ENCODE data around the gene RETREG2.

RETREG2 gene

DNA sequence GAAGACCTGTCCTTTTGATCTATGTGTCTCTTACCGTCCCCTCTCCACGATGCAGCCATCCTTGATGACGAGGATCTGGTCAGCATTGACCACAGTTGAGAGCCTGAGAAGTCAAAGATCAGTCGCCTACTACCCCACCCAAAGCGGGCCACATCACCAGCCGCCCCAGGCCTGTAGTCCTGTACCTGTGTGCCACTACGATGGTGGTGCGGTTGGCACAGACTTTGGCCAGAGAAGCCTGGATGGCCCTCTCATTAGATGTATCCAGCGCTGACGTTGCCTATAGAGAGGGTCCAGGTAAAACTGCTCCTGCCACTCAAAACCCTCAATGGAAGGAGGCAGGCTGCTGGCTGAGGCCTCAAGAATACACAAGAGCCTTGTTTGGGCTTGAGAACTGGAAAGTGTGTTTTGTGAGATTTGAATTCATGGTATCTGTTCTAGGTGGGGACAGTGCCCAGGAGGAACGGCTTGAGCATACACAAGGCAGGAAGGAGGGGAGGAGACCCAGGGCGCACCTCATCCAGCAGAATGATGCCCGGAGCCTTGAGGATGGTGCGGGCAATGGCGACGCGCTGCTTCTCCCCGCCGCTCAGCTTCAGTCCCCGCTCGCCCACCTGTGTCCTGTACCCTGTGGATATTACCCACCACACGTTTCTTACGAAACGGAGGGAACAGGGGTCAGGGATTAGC lies 32.3 kb downstream of the RETREG2 start:
- H3K36me3 ChIP-seq (ENCODE audit: control insufficient read depth, insufficient read depth, low read length, severe bottlenecking), result peaks cover 62% of the 10 kb centered on the region

DNA sequence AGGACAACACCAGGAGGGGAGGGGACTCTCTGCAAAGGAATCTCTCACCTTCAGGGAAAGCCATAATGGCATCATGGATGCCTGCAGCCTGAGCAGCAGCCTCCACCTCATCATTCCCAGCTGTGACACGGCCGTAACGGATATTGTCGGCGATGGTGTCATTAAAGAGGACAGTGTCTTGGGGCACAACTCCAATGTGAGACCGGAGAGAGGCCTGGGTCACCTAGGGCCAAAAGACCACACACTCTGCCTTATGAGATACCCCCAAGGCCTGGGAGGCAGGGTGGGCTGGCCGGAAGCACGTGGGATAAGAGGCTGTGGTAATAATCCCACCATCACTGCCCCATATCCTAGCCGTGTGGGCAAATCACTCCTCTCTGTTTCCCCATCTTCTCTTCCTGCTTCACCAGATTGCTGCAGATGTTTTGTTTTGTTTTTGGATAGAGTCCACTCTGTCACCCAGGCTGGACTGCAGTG lies 32.8 kb downstream of the RETREG2 start:
- Histone ChIP-seq H3K4me1 (ENCODE audit: control insufficient read depth, insufficient read depth, low read length) (peaks cover 17% of the 10 kb centered on the region), H3K9ac (ENCODE audit: low read length) (no peak overlapping the region), H3K36me3 (ENCODE audit: control insufficient read depth, insufficient read depth, low read length, severe bottlenecking) (peaks cover 63% of the 10 kb centered on the region), H3K27me3 (replicated peaks; ENCODE audit: control insufficient read depth, insufficient read depth, low read length) (no peaks in the 10 kb centered on the region), H3K4me3 (ENCODE audit: low read length) (no peak overlapping the region), H3K9me3 (ENCODE audit: control insufficient read depth, low read length) (no peaks in the 10 kb centered on the region)
- no peak for DNase-seq (ENCODE audit: low read depth)

More for the DNA sequence above, 32.3 kb downstream of the RETREG2 start:
- Histone ChIP-seq H3K4me1 (ENCODE audit: control insufficient read depth, insufficient read depth, low read length) (peaks cover 17% of the 10 kb centered on the region), H3K9me3 (ENCODE audit: control insufficient read depth, low read length) (no peaks in the 10 kb centered on the region), H3K9ac (ENCODE audit: low read length) (peak overlapping the region; percentile 3), H3K27me3 (replicated peaks; ENCODE audit: control insufficient read depth, insufficient read depth, low read length) (no peaks in the 10 kb centered on the region), H3K4me3 (ENCODE audit: low read length) (no peak overlapping the region)
- no peak for DNase-seq (ENCODE audit: low read depth)

DNA sequence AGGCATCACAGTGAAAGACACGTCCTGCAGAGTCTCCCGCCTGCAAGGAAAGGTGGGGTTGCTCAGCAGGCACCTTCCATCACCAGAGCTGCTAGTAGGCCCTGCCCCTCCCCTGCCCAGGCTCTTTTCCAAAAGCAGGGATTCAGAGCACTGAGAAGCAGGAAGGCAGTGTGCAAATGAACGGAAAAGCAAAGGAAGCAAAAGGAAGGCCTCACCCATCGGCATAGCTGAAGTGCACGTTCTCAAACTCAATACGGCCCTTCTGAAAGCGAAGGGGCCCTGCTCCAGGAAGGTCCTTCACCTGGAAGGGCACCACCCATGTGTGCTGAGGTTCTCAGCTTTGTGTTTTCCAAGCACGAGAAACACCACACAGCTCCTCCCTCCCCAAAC lies 34.9 kb downstream of the RETREG2 start:
- H3K4me1 ChIP-seq (ENCODE audit: control insufficient read depth, insufficient read depth, low read length), result peaks cover 17% of the 10 kb centered on the region
- no peaks in the 10 kb centered on the region for H3K9me3 ChIP-seq (ENCODE audit: control insufficient read depth, low read length)
- H3K9ac ChIP-seq (ENCODE audit: low read length), result no peak overlapping the region
- DNase-seq (ENCODE audit: low read depth), result no peak
- H3K36me3 ChIP-seq (ENCODE audit: control insufficient read depth, insufficient read depth, low read length, severe bottlenecking), result peaks cover 66% of the 10 kb centered on the region
- H3K27me3 ChIP-seq (replicated peaks; ENCODE audit: control insufficient read depth, insufficient read depth, low read length), result no peaks in the 10 kb centered on the region
- no peak overlapping the region for H3K4me3 ChIP-seq (ENCODE audit: low read length)

DNA sequence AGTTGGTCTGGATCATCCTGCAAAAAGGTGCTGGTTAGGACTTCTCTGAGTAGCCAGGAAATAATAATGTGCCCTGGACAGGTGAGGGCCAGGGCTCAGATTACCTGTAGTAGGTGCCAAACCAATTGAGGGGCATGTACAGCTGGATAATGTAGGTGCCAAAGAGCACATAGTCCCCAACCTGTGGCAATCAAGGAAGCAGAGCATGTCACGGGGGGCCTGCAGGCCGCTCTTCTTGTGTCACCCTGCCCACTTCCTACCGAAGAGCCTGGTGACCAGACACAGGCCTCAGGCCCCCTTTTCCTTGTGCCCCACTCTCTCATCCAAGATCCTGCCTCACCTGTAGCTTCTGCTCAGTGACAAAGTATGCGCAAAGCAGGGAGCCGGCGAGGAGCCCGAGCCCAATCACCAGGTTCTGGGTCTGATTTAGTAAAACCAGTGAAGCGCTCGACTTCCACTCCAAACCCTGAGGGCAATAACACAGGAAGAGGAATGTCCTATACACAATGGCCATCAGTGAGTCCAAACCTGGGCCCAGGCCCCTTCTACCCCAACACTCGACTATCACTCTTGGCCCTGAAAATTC lies 35.5 kb downstream of the RETREG2 start:
- Histone ChIP-seq H3K9ac (ENCODE audit: low read length) (no peak overlapping the region), H3K27me3 (replicated peaks; ENCODE audit: control insufficient read depth, insufficient read depth, low read length) (no peaks in the 10 kb centered on the region), H3K36me3 (ENCODE audit: control insufficient read depth, insufficient read depth, low read length, severe bottlenecking) (peaks cover 61% of the 10 kb centered on the region), H3K4me3 (ENCODE audit: low read length) (no peak overlapping the region), H3K4me1 (ENCODE audit: control insufficient read depth, insufficient read depth, low read length) (peaks cover 17% of the 10 kb centered on the region), H3K9me3 (ENCODE audit: control insufficient read depth, low read length) (no peaks in the 10 kb centered on the region)
- DNase-seq (ENCODE audit: low read depth), result no peak

DNA sequence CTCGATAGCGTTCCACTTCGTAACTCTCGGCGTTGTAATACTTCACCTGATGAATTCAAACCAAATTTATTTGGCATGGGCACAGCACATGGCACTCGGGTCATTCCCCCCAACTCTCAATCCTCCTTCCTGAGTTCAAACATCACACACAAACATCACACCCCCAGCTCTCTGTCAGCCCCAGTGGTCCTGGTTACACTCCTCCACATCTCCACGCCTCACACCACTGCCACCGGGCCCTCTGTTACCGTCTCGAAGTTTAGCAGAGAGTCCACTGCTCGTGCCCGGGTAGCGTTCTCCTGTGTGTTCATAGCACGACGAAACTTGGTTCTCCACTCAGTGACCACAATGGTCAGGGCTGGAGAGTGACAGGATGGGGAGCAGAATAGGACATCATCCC lies 36.1 kb downstream of the RETREG2 start:
- peaks cover 60% of the 10 kb centered on the region for H3K36me3 ChIP-seq (ENCODE audit: control insufficient read depth, insufficient read depth, low read length, severe bottlenecking)
- peaks cover 21% of the 10 kb centered on the region for H3K4me1 ChIP-seq (ENCODE audit: control insufficient read depth, insufficient read depth, low read length)
- H3K4me3 ChIP-seq (ENCODE audit: low read length), result no peak overlapping the region
- no peaks in the 10 kb centered on the region for H3K9me3 ChIP-seq (ENCODE audit: control insufficient read depth, low read length)
- H3K9ac ChIP-seq (ENCODE audit: low read length), result no peak overlapping the region
- no peaks in the 10 kb centered on the region for H3K27me3 ChIP-seq (replicated peaks; ENCODE audit: control insufficient read depth, insufficient read depth, low read length)
- no peak for DNase-seq (ENCODE audit: low read depth)

DNA sequence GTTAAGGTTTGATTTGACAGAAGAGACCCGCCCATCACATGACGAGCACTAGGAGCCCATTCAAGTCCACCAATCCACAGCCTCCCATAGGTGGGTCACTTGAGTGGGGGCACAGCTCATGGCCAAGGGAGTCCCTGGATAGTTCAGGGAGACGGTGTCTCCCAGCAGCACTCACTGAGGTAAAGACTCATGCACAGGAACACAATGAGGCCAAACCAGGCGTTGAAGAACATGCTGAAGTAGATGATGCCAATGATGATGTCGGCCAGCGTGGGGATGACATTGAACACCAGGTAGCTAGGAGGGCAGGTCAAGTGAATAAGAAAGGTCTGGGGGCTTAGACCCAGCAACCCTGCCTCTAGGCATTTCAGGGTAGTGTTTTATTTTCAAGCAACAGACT lies 36.7 kb downstream of the RETREG2 start:
- no peak overlapping the region for H3K9ac ChIP-seq (ENCODE audit: low read length)
- H3K4me1 ChIP-seq (ENCODE audit: control insufficient read depth, insufficient read depth, low read length), result peaks cover 27% of the 10 kb centered on the region
- H3K27me3 ChIP-seq (replicated peaks; ENCODE audit: control insufficient read depth, insufficient read depth, low read length), result no peaks in the 10 kb centered on the region
- DNase-seq (ENCODE audit: low read depth), result no peak
- peaks cover 56% of the 10 kb centered on the region for H3K36me3 ChIP-seq (ENCODE audit: control insufficient read depth, insufficient read depth, low read length, severe bottlenecking)
- no peaks in the 10 kb centered on the region for H3K9me3 ChIP-seq (ENCODE audit: control insufficient read depth, low read length)
- H3K4me3 ChIP-seq (ENCODE audit: low read length), result no peak overlapping the region

DNA sequence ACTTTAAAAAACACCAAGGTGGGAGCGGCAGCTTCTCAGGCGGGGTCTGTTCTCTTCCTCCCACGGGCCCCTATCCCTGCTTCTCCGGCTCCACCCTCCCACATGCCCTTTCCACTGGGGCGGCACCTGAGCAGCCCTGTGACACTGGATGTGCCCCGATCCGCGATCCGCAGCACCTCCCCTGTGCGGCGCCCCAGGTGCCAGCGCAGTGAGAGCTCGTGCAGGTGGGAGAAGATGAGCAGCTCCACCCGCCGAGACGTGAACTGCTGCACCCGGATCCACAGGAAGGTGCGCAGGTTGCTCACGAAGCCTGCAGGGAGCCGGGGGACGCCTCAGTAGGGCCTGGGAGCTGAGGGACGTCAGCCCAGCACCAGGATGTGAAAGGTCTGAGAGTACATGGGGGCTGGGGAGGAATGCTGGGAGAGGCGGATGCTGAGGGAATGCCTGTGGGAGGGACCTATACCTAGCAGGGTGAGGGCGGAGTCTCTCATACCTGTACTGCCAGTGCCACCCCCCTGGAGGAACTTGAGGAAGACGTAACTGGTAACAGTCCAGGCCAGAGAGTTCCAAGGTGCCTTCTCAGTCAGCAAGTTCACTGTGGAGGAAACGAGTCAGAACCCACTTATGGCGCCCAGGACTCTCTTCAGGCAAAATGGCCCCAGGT lies 37.9 kb downstream of the RETREG2 start:
- no peak for DNase-seq (ENCODE audit: low read depth)
- Histone ChIP-seq H3K9me3 (ENCODE audit: control insufficient read depth, low read length) (no peaks in the 10 kb centered on the region), H3K9ac (ENCODE audit: low read length) (peak overlapping the region; percentile 12), H3K36me3 (ENCODE audit: control insufficient read depth, insufficient read depth, low read length, severe bottlenecking) (peaks cover 56% of the 10 kb centered on the region), H3K4me1 (ENCODE audit: control insufficient read depth, insufficient read depth, low read length) (peaks cover 28% of the 10 kb centered on the region), H3K27me3 (replicated peaks; ENCODE audit: control insufficient read depth, insufficient read depth, low read length) (no peaks in the 10 kb centered on the region), H3K4me3 (ENCODE audit: low read length) (no peak overlapping the region)

DNA sequence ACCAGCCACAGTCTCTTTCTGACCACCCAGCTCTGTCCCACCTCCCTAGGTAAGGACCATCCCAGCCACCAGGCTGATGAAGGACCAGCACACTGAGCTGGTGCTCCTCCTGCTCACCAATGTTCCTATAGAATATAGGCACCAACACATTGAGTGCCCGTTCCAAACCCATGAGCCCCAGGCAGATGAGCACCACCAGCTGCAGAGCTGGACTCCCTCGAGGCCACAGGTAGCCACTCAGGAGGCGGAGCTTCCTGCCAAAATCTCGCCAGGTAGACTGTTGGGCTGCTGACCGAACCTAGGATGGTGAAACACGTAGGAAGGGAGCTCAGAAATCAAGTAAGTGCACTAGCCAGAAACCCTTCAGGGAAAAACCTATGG lies 38.5 kb downstream of the RETREG2 start:
- no peak overlapping the region for H3K9ac ChIP-seq (ENCODE audit: low read length)
- no peaks in the 10 kb centered on the region for H3K27me3 ChIP-seq (replicated peaks; ENCODE audit: control insufficient read depth, insufficient read depth, low read length)
- no peak for DNase-seq (ENCODE audit: low read depth)
- H3K4me3 ChIP-seq (ENCODE audit: low read length), result no peak overlapping the region
- peaks cover 28% of the 10 kb centered on the region for H3K4me1 ChIP-seq (ENCODE audit: control insufficient read depth, insufficient read depth, low read length)
- H3K36me3 ChIP-seq (ENCODE audit: control insufficient read depth, insufficient read depth, low read length, severe bottlenecking), result peaks cover 59% of the 10 kb centered on the region
- no peaks in the 10 kb centered on the region for H3K9me3 ChIP-seq (ENCODE audit: control insufficient read depth, low read length)

DNA sequence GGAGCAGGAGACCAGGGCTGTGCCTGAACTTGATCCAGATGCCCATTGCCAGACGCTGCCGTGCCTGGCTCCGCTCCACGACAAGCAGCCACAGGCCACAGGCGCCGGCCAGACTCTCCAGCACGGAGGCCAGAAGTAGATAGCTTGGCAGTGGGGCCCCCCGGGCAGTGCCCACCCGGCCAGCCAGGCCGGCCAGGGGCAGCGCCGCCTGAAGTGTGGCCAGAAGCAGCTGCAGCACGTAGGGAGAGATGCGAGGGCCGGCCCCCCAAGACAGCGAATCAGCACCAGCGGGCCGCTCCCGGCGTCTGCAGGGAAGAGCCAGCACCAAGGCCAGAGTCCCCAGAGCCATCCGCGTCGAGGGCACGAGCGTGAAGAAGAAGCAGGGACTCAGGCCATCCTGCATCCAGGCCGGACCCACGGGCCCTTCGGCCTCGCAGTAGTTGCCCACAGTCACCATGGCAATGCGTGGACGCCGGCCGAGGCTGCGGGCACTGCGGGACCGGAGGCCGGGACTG lies 40.2 kb downstream of the RETREG2 start:
- Histone ChIP-seq H3K4me3 (ENCODE audit: low read length) (peak overlapping the region; percentile 79), H3K27me3 (replicated peaks; ENCODE audit: control insufficient read depth, insufficient read depth, low read length) (no peaks in the 10 kb centered on the region), H3K9ac (ENCODE audit: low read length) (peak overlapping the region; percentile 92), H3K9me3 (ENCODE audit: control insufficient read depth, low read length) (no peaks in the 10 kb centered on the region), H3K4me1 (ENCODE audit: control insufficient read depth, insufficient read depth, low read length) (peaks cover 28% of the 10 kb centered on the region), H3K36me3 (ENCODE audit: control insufficient read depth, insufficient read depth, low read length, severe bottlenecking) (peaks cover 61% of the 10 kb centered on the region)
- peak; percentile 82 for DNase-seq (ENCODE audit: low read depth)

DNA sequence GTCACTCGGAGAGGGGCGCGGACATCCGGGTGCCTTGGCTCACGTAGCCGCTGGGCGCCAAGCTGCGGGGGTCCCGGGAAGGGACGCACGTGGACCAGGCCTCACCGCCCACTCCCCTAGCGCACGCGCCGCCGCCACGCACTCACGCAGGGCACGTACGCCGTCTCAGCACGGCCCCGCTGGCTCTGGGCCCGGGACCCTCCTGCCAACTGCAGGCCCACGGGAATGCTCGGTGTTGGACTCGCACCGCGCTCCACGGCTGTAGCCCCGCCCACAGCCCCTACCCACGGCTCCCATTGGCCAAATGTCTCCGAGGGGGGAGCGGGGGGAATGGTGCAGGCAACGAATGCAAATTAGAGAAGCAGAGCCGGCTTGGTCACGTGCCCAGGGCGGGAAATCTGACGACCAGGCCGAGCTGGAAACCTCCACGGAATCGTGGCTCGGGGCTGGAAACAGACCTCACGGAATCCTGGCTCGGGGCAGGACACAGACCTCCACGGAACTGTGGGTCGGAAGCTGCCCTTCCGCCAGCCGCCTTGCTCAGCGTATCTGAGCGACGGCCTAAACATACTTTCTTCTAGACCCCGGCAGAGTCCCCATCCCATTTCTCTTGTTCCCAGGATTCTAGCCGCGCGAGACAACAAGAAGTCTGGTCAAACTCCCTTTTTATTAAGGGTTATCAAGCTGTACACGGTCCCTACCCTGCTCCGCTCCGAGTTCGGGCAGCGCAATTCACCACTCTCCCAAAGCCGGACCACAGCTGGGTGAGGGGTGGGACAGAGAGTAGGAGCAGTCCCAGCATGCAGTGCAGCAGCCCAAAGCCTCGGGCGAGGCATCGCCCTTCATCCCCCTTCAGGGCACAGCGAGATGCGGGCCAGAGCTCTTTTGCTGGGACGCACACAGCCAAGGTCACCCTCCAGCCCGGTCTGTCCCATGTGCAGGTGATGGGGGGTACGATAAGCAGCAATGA lies 40.9 kb downstream of the RETREG2 start, which contains the start of gene ABCB6:
TSS of gene ABCB6 (minus strand) at position 227 of the 970 bp plus-strand sequence. CDS start 285 bp downstream, outside the sequence.
- no peaks in the 10 kb centered on the region for H3K9me3 ChIP-seq (ENCODE audit: control insufficient read depth, low read length)
- H3K4me1 ChIP-seq (ENCODE audit: control insufficient read depth, insufficient read depth, low read length), result peaks cover 28% of the 10 kb centered on the region
- H3K36me3 ChIP-seq (ENCODE audit: control insufficient read depth, insufficient read depth, low read length, severe bottlenecking), result peaks cover 61% of the 10 kb centered on the region
- peak within 1 kb of the TSS; percentile 79 for H3K4me3 ChIP-seq (ENCODE audit: low read length)
- H3K27me3 ChIP-seq (replicated peaks; ENCODE audit: control insufficient read depth, insufficient read depth, low read length), result no peaks in the 10 kb centered on the region
- peak; percentile 98 for DNase-seq (ENCODE audit: low read depth)
- H3K9ac ChIP-seq (ENCODE audit: low read length), result peak within 1 kb of the TSS; percentile 92
